GM18505 (cell line): ENCODE data around the gene METTL4.

Source experiments
- ATAC-seq: cut with Tn5 transposase; IDR thresholded peaks from one replicate; pipeline ENCODE4 v1.9.1; 2021; ENCODE audit not compliant: unreplicated experiment
- POLR2A ChIP-seq: IDR thresholded peaks from 4 replicates; pipeline ENCODE4 v1.6.1; 2011; ENCODE audit warnings: borderline replicate concordance; ENCODE audit not compliant: insufficient read depth, insufficient read length; ENCODE audit errors: extremely low read depth

The METTL4 gene, protein sequence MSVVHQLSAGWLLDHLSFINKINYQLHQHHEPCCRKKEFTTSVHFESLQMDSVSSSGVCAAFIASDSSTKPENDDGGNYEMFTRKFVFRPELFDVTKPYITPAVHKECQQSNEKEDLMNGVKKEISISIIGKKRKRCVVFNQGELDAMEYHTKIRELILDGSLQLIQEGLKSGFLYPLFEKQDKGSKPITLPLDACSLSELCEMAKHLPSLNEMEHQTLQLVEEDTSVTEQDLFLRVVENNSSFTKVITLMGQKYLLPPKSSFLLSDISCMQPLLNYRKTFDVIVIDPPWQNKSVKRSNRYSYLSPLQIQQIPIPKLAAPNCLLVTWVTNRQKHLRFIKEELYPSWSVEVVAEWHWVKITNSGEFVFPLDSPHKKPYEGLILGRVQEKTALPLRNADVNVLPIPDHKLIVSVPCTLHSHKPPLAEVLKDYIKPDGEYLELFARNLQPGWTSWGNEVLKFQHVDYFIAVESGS

GRCh38 chr18:2571200-2572170, at the start of gene METTL4, which contains the start of gene NDC80:
METTL4 (minus strand) TSS chr18:2571505; CDS start chr18:2567216, 4,289 bp downstream.
NDC80 (plus strand) TSS chr18:2571557; CDS start chr18:2572986, 1,429 bp downstream.
- peak; percentile 64 for TF ChIP-seq POLR2A
- peak; percentile 81 for ATAC-seq

DNA sequence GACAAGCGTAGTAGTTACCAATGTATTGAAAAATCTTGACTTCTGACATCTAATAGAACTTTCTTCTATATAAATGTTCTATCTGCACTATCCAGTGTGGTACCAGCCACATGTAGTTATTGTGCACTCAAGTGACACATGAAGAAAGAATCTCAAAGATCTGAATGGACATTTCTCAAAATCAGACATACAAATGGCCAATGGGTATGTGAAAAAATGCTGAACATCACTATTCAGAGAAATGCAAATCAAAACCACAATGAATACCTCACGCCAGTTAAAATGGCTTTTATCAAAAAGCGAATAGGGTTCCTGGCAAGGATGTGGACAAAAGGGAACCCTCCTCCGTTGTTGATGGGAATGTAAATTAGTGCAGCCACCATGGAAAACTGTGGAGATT, 46.7 kb upstream of the METTL4 start:
- TF ChIP-seq POLR2A, result no peak

DNA sequence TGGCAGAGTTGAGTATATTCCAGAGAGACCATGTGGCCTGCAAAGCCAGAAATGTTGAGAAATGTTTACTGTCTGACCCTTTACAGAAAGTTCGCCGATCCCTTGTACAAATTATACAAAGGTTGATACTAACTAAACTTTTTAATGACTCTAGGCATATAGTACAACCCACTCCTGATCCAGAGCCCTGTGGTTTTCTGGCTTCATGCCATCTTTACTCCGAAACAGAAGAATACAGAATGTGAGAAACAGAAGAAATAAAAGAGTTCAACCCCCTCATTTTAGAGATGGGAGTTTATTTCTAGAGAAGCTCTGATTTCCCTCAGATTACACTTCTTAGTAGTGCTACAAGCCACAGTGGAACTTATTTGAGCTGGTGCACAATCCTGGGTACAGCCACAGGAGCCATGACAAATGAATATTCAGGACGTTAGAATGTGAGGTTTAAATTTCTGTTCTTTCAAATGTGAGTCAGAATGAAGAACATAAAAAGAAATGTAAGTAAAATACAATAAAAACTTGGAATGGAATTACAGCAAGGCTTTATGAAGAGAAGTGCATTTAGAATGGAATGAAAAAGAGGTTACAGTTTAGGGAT, 46.2 kb upstream of the METTL4 start:
- ATAC-seq, result no peak
- TF ChIP-seq POLR2A, result no peak

More for the DNA sequence above, 46.7 kb upstream of the METTL4 start:
- ATAC-seq, result no peak

DNA sequence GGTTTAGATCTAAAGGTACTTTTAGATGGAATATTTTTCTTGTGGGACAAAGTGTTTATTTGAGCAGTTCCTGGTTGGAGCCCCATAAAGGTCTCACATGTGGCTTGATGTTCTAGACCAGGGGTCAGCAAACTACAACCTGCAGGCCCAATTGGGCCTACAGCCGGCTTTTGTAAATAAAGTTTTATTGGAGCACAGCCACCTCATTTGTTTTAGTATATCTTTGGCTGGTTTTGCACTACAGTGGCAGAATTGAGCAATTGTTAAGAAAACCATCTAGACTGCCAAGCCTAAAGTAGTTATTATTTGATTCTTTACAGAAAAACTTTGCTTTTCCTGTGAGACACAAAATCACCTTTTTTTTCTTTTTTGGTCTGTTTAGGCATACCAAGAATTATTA, 41.7 kb upstream of the METTL4 start:
- no peak for TF ChIP-seq POLR2A

GRCh38 chr18:2610549-2610948, 39.2 kb upstream of the METTL4 start:
- ATAC-seq, result no peak
- no peak for TF ChIP-seq POLR2A

More for the DNA sequence above, 41.7 kb upstream of the METTL4 start:
- no peak for ATAC-seq

GRCh38 chr18:2609604-2610003, 38.3 kb upstream of the METTL4 start:
- no peak for TF ChIP-seq POLR2A
- ATAC-seq, result no peak

DNA sequence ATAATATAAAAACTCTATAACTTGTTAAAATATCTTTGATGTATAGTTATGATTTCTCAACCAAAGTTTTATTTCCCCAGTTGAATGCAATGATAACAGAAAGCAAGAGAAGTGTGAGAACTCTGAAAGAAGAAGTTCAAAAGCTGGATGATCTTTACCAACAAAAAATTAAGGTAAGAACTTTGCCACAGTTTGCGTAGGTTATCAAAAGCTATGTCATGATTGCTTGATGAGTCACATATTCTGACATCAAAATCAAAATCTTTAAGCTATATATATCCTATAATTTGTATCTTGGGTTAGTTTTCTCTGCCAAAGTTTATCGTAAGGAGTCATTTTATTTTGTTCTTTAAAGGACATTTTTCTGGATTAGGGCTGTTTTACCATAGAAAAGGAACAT, 35.0 kb upstream of the METTL4 start:
- no peak for TF ChIP-seq POLR2A
- ATAC-seq, result no peak

DNA sequence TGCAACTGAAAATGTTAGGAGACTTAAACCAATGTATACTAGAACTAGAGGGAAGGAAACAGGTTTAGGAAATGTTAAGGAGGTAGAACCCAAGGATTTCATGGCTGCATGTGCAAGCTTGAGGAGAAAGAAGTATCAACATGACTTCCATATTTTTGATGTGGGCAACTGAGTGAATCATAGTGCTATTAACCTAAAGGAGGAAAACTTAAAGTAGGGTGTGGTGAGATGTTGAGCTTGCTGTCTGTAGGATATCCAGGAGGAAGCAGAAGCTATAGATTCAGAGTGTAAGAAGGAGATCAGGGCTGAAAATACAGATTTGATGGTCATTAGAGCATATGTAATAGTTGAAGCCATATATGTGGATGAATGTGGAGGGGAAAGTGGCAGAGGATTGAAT, 31.5 kb upstream of the METTL4 start:
- no peak for TF ChIP-seq POLR2A
- ATAC-seq, result no peak

DNA sequence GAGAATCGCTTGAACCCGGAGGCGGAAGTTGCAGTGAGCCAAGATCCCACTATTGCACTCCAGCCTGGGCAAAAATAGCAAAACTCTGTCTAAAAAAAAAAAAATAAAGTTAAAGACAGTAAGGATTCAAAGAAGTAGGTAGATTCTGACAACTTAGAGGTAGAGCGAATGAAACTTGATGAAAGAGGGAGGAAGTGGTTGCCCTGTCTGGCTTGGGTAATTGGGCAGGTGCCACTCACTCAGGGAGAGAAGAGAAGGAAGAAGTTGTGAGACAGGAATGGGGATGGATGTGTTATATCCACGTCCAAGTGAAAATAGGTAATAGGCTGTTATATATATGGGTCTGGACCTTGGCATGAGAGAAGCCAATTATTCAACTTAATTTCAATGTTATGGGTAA, 26.3 kb upstream of the METTL4 start:
- no peak for TF ChIP-seq POLR2A
- no peak for ATAC-seq

DNA sequence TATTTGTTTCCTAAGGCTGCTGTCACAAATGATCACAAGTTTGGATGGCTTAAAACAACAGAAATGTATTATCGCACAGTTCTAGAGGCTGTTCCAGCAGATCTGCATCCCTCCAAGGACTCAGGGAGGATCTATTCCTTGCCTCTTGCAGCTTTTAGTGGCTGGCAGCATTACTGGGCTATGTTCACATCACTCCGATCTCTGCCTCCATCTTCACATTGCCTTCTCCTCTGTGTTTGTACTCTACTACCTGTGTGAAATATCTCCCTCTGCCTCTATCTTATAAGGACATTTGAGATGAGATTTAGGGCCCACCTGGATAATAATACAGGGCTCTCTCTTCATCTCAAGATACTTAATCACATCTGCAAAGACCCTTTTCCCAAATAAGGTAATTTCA, 19.0 kb upstream of the METTL4 start:
- no peak for ATAC-seq
- TF ChIP-seq POLR2A, result no peak

DNA sequence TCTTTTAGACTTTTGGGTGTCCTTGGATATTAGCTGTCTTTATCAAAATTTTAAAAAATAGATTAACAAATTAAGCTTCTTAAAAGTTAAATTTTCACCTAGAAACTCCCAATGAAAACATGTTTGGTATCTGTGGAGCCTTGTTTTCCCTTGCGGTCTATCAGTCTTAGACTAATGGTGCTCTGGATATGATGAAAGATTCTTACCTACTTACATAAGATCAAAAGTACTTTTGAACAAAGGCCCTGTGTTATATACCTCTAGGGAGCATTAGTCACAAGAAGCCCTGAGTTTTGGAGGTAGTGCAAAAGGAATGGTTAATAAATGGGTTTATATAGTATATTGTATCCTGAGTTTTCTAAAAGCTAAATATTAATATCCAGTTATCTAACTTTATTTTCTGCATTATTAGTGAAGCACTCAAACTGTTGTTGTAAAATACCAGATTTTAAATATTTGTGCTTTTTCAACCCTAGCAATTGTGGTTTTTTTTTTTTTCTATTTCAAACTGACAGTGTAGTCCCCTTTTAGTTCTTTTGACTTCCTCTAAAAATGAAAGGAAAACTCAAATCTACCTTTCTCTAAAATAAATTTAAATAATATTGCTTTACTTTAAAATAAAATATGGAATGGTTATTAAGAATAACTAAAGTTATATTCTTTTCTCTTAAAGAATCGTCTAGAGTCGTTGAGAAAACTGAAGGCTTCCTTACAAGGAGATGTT, 18.2 kb upstream of the METTL4 start:
- no peak for TF ChIP-seq POLR2A
- ATAC-seq, result no peak

- no peak for TF ChIP-seq POLR2A
- ATAC-seq, result no peak
Measured at GRCh38 chr18:2588666-2589344, 17.5 kb upstream of the METTL4 start.

DNA sequence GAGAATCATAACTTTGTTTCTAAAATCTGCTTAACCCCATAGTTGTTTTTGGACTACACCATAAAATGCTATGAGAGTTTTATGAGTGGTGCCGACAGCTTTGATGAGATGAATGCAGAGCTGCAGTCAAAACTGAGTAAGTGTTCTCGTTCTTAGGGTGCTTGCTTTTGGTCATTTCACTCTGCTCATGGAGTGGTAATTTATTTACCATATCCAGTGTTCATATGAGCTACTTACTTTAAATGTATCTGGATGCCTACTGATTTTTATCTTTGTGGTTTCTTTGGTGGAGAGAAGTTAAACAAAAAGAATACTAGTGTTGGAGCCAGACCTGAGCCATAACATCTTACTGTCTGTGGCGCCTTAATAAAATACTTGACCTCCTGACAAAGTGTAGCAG, 16.5 kb upstream of the METTL4 start:
- no peak for TF ChIP-seq POLR2A
- ATAC-seq, result no peak

GRCh38 chr18:2573408-2573807, 2.1 kb upstream of the METTL4 start:
- ATAC-seq, result no peak
- no peak for TF ChIP-seq POLR2A
